NOMO-1 treated with dmso at 0.1 percent for 144 hours (cell line): ENCODE data around the gene ERFE.
"Not testable (repeated sequence)": the region's sequence is repeated elsewhere in the genome, so short reads cannot be mapped to it uniquely, and the experiment has no call there.

ENCODE experiments used
- DNase-seq: peaks from one replicate; lab custom pipeline; 2025; ENCODE audit not compliant: unreplicated experiment; lab: John Stamatoyannopoulos, UW

ERFE gene, protein sequence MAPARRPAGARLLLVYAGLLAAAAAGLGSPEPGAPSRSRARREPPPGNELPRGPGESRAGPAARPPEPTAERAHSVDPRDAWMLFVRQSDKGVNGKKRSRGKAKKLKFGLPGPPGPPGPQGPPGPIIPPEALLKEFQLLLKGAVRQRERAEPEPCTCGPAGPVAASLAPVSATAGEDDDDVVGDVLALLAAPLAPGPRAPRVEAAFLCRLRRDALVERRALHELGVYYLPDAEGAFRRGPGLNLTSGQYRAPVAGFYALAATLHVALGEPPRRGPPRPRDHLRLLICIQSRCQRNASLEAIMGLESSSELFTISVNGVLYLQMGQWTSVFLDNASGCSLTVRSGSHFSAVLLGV

DNA sequence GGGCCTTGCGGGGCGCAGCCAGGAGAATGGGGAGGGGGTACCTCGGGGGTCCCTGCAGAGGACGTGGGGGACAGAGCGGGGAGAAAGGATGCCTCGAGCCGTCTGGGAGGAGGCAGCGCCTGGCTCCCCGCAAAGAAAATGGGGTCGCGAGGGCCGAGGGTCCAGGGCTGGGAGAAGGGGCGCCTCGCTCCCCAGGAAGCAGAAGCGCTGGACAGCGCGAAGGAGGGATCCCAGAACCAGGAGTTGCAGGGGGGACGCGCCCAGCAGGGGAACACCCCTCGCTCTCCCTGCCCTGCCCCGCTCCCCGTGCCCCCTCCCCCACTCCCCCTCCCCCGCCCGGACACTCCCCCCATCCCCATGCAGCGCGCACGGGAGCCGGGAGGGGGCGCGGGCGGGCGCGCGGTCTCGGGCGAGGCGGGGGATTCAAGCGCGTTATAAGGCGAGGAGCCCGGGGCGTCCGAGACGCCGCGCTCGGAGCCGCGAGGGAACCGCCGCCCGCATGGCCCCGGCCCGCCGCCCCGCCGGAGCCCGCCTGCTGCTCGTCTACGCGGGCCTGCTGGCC lies at the start of gene ERFE:
Gene ERFE, plus strand, starts transcription at position 462 of the 562 bp plus-strand sequence. Its CDS starts 38 bp downstream, at position 500.
- DNase-seq: peak; percentile 10

GRCh38 chr2:238113611-238114010 lies 45.2 kb upstream of the ERFE start:
- no peak for DNase-seq

GRCh38 chr2:238114331-238114841 lies 44.4 kb upstream of the ERFE start:
- DNase-seq: no peak

DNA sequence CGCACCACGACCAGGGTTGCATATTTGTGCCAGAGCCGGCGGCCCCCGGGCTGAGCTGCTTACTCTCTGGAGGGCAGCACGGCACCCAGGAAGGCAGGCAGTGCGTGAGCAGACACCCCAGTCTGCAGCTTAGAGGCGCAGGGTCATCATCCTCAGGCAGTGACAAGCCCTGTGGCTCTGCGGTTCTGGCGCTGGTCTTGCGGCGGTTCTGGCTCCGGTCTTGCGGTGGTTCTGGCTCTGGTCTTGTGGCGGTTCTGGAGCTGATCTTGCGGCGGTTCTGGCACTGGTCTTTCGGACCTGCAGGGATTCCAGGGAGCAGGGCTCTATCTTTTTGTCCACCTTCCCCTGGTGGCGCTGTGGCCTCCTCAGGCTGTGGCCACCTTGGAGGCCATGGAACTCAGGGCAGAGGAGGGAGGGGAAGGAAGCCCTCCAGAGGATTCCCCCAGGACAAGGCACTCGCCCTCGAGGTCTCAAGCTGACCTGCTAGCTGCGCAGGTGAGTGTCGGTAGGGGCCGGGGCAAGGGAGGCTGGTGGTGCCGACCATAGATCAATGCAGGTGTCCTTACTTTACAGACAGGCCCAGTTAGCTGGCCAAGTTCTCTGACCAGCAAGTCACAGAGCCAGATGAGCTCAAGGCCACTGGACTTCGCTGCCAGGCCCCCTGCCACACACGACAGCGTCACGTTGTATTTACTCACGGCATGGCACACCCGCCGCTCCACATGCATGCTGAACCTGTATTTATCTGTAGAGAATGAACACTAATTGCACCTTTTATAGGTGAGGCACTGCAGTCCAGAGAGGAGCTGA lies 43.7 kb upstream of the ERFE start:
- no peak for DNase-seq

GRCh38 chr2:238115709-238116108 lies 43.1 kb upstream of the ERFE start:
- not testable (repeated sequence) for DNase-seq

DNA sequence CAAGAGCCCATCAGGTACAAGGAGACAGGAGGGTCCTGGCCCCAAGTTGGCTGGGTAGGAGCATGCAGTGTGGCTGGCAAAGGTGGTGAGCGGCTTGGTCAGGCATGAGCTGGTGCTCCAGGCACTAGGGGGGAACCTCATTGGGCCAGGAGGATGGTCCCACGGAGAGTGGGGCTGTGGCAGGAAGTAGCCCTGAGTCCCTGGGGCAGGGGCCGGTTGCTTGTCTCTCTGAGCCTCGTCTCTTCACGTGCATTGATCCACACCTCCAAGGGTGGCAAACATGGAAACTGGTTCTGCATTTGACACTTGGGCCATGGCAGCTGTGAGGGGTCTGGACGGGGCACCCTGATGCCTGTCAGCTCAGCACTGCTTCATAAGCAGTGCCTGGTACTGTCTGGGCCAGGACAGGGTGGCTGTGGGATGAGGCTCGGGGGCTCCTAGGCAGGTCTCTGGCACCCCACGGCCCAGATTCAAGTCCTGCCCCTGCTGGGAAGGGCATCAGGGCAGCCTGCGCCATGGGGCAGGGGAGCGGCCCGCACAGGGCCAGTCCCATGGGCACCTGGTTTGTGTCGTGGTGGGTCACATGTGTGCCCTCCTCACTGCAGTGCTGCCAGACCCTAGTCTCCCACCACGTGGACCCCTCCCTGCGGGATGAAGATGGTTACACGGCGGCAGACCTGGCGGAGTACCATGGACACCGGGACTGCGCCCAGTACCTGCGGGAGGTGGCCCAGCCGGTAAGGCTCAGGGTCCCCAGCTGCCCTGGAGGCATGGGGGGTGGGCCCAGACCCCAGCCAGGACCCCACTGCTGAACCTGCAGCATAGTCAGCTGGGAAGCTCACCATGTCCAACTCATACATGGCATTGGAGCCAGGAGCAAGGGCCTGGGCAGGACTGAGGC lies 42.2 kb upstream of the ERFE start:
- no peak for DNase-seq

DNA sequence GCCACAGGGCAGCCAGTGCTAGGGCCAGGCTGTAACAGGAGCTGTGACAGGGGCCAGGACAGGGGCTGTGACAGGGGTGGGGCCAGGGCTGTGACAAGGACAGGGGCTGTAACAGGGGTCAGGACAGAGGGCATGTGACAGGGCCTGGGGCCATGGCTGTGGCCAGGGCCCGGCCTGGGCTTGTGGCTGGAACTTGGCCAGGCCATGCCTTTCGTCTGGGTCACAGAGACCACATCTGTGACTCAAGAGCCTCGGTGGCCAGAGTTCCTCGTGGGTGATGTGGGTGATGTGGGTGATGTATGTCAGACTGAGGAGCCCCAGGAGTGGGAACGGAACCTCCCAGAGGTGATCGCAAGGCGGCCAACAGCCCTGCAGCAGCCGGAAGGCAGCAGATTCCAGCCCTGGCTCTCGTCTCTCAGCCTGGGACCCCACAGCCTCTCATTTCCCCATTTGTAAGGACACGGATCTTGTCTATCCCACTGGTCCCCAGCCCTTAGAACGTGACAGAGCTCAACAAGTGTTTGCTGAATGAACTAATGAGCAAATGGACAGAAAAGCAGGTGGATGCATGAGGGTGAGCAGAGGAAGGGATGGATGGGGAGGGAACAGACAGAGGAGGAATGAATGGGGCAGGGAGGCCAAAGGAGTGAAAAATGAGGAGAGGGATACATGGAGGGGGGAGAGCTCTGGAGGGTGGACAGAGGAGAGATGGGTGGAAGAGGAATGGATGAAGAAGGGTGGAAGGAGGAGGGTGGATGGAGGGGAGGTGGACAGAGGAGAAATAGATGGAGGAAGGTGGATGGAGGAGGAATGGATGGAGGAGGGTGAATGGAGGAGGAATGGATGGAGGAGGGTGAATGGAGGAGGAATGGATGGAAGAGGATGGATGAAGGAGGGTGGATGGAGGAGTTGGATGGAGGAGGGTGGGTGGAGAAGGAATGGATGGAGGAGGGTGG lies 41.3 kb upstream of the ERFE start:
- DNase-seq: no peak

DNA sequence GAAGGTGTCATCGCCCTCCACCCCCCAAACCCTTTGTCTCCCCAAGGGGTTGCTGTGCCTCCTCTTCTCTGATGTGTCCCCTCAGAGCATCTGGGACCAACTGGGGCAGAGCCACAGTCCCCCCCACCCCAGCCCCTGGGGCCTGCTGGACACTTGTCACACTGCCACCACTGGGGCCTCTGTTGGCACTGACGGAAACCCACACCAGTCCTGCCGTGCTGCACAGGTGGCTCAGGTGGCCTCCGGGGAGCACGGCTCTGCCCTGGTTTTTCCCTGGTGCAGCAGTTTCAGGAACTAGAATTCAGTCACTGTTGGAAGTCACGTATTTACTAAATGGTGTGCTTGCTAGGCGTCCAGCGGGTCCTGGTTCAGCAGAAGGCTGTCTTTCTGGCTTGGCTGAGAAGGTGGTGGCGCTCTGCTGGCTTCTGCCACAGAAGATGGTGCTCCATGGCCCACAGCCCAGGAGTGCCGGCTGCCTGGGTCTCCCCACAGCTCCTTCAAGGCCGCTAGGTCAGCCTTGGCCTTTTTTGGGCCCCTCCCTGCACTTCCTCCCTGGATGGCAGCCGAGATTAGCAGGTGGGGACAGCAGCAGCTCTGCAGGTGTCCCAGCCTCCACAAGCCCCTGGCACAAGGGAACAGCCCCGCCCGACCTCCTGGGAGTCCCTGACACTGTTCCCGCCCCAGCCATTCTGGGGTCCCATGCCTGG lies 38.9 kb upstream of the ERFE start:
- no peak for DNase-seq

DNA sequence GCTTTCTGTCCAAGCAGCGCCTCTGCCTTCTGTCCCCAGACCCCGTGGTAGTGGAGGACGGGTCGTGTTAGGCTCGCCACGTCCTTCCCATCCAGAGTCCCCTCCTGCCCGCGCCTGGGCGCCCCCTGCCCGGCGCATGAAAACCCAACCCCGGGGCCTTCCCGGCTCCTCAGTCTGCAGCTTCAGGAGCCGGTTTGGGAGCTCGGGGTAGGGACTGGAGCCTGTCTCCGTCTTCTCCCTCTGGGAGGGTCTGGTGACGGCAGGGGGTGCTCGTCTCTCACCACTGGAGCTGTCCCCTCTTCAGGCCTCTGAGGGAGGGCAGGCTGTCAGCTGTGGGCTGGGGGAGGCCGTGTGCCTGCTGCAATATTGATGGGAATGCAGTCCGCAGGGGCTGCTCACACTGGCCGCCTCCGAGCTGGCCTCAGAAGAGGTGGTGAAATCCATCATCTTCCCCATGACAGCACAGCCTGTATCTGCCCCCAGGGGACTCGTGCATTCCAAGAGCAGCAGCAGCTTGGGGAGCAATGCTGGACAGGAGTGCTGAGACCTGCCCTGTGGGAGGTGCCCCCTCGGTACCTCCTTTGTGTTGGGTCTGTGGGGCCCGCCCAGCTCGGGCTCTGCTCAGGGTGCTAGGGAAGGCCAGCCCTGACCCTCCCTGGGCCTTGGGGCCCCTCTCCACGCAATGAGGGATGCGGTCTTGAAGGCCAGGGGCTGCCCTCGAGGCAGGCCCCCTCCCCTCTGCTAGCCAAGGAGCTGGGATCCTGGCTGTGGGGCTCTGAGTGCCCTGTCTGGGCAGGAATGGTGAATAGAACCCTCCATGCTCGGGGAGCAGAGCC lies 38.1 kb upstream of the ERFE start:
- no peak for DNase-seq

GRCh38 chr2:238121511-238122286 lies 37.1 kb upstream of the ERFE start:
- no peak for DNase-seq

GRCh38 chr2:238122287-238123217 lies 36.2 kb upstream of the ERFE start:
- no peak for DNase-seq

DNA sequence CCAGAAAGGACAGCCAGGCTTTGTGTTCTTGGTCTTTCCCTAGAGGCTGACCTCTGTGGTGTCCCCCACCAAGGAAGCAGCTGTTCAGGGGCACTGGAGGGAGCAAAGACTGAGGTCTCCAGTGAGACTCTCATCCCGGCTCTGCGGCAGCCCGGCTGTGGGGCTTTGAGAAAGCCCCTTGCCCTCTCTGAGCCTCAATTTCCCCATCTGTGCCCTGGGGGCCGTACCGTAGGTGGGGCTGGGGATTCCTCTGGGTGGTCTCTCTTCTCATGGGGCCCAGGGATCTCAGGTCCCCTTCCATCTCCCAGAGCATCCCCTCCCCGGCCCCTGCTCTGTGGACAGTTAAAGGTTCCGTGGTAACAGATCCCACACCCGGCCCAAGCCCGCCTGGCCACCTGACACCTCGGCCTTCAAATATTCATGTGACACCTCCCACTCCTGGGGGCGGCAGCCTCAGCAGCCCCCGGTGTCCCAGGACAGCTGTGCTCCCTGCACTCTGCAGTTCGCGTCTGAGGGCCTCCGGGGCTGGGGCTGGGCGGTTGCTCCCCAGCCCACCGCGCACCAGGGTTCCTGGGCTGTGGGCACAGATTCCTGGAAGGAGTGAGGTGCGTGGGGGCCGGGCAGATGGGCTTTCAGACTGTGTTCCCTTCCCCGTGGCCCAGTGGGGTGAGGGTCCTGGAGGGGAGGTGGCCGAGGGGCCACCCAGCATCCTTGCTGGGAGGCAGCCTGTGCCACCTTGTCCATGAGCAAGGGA lies 35.4 kb upstream of the ERFE start:
- no peak for DNase-seq

DNA sequence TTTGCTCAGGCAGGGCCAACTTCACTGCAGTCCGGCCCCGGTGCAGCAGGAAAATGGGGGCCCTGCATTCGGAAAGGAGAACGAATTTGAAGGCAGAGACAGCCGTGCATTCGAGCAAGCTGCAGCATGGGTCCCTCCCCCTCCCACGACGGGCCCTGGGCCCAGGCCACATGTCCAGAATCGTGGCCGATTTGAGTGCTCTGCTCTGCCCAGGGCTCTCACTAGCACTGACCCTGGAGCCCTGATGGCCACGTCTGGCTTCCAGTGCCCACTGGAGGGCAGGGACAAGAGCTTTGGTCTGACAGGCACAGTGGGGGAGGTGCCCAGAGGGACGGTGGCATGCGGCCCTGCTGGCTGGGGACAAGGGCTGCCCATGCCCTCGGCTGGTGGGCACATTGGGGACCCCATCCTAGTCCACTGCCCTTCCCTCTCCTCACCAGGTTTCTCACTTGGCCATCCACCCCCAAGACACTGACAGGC lies 34.7 kb upstream of the ERFE start:
- DNase-seq: no peak

DNA sequence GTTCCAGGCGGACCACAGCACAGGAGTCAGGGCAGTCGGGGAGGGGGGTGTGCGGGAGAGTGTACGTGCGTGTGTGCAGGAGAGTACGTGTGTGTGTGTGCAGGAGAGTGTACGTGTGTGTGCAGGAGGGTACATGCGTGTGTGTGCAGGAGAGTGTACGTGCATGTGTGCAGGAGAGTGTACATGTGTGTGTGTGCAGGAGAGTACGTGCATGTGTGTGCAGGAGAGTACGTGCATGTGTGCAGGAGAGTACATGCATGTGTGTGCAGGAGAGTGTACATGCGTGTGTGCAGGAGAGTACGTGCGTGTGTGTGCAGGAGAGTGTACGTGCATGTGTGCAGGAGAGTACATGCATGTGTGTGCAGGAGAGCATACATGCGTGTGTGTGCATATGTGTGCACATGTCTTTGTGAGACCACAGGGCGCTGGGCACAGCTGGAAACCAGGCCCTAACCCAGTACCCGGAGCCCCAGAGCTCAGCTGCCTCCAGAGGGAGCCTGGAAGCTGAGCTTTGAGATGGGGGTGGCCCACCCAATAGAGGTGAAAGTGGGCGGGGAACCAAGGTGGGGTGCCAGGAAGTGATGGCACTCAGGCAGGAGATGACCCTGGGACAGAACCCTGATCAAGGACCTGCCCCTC lies 34.2 kb upstream of the ERFE start:
- DNase-seq: no peak
